GDM1 (cell line): ENCODE results near the gene ST8SIA6.
"Not testable (repeated sequence)": the region's sequence is repeated elsewhere in the genome, so short reads cannot be mapped to it uniquely, and the experiment has no call there.

Source experiments
- DNase-seq: peaks from one replicate; lab custom pipeline; 2025; lab: John Stamatoyannopoulos, UW

ST8SIA6 gene

DNA sequence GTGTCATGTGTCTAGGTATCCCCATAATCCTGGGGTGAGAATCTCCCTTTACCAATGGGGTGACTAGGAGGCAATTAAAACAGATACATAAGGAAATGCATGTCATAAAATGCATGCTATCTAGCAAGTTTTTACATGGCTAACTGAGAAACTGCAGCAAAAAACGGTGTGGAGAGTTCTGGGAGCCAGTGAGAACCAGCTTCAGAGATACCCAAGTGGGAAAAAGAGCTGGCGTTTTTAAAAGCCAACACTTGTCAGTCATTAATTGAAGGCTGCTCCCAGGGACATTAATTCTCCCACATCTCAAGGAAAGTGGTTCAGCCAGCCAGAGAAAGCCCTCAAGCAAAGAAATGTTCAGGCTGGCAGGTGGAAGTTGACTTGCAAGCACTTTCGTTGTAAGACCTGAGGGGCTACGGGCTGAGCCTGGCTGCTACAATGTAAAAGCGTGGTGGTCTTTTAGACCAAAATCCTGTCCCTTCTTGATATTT, 28.1 kb downstream of the ST8SIA6 start:
- no peak for DNase-seq

DNA sequence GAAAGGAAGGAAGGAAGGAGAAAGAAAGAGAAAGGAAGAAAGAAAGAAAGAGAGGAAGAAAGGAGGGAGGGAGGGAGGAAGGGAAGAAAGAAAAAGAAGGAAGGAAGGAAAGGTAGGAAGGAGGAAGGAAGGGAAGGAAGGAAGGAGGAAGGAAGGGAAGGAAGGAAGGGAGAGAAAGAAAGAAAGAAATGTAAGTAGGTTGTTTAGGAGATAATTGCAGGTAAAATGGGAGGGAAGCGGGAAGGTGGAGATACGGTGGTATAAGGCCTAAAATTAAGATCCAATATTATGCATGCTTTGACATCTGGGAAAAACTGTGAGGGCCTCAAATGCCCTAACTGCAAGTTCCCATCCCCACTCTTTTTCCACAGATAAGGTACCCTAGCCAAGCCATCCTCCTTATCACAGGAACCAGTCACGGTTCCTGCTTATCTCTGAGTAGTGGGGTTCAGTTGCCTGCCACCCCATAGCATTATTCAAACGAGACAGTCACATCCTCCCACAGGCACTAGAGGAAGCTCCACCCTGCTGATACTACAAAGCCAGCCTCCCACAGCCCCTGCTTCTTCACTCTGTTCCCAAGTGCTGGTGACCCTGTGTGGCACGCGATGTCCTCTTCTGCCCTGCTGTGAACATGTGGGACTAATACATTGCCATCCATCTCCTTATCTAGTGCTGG, 28.7 kb downstream of the ST8SIA6 start:
- peak; percentile 74 for DNase-seq

DNA sequence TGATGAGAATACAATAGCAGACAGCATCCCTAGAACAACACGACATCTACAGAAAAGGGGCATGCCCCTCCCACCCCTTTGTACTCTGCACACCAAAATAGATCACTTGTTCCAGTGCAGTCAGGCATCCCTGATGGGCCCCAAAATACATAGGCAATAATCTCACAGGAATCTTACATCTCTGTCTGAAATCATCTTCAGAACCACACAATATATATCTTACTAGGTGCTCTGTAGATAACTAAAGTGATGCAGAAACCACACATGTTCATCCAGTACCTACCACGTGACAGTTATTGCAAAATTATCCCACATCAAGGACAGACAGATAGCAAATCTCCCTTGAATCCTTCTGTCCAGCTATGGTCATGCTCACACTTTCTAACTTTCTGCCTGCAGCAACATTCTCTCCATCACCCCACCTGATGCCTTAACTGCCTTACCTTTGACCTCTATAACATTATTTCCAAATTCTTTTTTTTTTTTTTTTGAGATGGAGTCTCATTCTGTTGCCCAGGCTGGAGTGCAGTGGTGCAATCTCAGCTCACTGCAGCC, 30.7 kb downstream of the ST8SIA6 start:
- no peak for DNase-seq

DNA sequence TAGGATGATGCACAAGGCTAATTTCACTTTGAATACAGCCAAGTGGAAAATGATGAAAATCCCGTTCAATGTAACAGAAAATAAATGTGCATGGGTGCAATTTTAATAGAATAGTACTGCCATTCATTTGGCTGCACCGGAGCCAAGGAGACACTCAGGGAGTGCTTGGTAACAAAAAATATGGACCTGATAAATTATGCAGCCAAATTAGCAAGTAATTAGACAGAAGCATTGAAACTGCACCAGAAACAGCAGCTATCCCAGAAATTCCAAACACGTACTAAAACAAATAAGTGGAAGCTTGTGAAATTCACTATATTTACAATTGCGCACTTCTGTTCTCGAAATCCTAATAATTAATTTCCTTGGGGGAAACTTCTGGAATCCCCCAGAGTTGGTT, 31.5 kb downstream of the ST8SIA6 start:
- no peak for DNase-seq

DNA sequence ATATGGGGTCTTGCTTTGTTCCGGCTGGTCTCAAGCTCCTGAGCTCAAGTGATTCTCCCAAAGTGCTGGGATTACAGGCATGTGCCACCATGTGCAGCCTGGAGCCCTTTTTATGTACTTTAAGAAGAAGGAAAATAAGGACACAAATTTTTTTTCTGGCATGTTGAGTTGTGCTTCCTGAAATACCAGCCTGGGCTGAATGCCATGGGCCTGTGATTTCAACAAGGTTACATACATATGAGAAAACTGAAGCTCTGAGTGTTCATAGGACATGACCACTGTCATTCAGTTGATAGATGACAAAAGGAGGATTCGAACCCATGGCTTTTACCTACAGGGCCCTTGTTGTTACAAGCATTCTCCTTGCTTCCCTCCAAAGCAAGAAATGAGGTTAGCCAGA, 36.1 kb downstream of the ST8SIA6 start:
- DNase-seq, result no peak

DNA sequence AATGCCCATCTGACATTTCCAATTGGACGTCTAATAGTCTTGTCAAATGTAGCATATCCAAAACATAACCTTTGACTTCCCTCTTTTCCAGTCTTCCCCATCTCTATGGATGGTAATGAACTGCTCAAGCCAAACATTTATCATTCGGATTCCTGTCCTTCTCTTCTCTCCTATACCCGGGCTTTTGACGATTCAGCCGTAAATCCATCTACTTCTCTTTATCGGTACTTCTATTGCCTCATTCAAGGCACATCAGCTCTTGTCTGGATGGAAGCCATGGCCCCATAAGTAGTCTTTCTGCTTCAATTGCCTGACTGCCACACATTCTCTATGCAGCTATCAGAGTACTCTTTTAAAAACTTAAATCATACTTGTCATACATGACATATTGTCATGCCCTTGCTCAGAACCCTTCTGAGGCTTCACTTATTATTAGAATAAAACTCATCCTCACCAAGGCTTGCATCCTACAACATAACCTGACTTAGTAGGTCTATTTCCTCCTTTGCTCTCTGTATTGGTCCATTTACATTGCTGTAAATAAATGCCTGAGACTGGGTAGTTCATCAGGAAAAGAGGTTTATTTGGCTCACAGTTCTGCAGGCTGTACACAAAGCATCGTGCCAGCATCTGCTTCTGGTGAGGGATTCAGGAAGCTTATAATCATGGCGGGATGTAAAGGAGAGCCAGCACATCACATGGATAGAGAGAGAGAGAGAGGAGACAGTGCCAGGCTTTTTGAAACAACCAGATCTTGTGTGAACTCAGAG, 37.8 kb downstream of the ST8SIA6 start:
- no peak for DNase-seq

DNA sequence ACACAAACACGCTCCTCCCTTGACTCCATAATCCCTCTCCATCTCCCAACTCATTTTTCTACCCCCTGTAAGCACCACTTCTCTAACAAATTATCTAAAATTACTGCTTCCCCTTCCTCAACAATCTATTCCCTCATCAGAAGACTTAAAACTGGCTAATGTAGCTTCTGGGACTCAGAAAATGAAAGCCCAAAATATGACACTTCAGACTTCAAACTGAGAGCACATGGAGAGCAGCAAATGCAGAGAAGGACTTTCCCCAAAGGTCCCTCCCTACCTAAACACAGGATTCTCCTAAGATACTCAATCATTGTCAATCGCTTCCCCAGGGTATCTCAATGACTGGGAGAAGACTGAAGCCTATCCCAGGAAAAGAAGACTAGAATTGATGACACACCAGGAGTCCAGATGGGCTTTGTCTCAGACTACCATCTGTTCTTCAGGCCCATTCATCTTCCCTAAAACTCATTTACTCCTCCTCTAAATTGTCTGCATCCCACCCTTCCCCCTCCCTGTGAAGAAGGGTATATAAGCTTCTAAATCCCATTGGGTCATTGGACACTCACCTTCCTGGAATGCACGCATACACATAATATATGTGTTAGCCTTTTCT, 39.2 kb downstream of the ST8SIA6 start:
- no peak for DNase-seq

DNA sequence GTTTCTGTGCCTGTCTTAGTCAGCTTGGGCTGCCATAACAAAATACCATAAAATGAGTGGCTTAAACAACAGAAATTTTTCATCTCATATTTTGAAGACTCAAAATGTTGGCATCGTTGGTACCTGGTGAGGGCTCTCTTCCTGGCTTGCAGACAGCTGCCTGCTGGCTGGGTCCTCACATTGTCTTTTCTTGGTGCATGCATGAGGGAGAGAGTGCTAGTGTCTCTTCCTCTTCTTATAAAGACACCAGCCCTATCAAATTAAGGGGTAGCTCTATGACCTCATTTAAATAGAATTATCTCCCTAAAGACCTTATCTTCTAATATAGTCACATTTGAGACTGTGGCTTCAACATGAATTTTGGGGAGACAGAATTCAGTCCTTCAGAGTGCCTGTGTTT, 39.9 kb downstream of the ST8SIA6 start:
- DNase-seq, result no peak

DNA sequence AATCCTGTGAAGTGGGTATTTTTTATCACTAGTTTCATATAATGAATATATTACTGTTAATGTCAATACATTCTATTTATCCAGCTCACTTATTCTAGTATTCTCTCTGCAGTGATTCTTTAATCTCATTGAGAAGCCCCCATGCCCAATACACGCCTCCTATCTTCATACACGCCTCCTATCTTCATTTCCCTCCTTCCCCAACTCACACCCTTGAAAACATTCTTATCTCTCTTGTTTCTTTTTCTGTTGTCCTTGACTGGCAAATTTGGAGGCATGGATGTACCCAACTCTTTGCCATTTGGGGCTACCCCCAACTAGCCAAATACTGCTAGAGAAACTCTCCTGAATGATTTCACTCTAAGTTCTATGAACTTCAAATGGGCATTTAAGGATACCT, 40.5 kb downstream of the ST8SIA6 start:
- DNase-seq, result no peak

DNA sequence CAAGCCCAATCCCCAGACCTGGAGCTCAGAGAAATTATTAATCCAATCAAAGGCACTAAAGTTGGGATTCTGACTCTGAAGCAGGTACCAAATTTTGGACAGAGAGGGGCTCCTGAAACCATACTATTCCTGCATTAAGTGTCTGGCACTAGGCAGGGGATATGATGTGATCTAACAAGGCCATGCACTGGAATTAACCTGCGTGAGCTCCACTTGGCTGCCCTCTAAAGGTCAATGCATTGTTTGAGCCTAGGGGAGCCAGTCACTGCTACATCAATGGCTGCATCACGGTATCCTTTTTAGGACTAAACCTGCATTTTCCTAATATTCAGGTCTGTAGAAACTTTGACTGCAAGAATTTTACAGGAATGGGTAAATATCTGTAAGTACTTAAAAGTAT, 42.1 kb downstream of the ST8SIA6 start:
- no peak for DNase-seq

DNA sequence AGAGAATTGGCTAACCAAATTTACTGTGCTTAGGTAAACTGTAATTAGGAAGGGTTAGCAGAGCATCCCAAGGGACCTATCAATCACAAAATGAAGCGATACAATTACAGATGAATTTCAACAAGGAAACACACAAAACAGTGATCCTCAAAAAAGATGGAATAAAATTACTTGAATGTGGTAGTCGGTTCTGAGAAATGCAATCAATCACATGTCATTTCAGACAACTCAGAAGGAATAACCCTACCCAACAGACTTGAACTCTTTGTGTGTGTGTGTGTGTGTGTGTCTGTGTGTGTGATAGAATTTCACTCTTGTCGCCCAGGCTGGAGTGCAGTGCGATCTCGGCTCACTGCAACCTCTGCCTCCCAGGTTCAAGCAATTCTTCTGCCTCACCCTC, 43.5 kb downstream of the ST8SIA6 start:
- DNase-seq, result no peak

DNA sequence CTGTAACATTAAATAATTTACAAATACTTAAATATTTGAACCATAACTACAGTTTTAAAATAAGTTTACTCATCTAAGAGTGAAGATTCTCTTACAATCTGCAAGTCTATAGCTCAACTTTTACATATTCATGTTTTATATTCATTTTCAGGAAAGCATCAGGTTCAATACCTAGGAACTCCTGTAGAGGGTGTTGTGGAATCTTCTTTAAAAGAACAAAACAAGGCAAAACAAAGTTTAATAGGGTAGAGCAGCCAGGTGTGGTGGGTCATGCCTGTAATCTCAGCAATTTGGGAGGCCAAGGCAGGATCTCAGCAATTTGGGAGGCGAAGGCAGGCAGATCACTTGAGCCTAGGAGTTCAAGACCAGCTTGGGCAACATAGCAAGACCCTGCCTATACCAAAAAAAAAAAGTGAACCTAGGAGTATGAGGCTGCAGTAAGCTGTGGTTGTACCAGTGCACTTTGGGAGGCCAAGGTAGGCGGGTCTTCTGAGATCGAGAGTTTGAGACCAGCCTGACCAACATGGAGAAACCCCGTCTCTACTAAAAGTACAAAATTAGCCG, 45.1 kb downstream of the ST8SIA6 start:
- DNase-seq, result no peak

DNA sequence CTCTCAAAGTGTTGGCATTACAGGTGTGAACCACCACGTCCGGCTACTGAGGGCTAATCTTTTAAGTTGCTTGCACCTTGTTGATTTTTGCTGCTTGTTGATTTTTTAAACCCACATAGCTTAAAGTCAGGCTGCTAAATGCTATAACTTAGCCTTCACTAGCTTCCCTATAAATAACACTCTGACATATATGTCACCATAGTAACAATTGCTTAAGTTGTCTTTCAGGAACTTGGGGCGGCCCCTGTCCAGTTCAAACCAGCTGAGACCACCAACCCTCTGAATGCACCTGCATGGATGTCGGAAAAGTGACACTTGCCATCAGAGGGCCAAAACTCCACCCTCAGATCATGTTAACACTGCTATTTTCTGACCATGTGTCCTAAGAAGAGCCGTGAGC, 47.3 kb downstream of the ST8SIA6 start:
- no peak for DNase-seq

DNA sequence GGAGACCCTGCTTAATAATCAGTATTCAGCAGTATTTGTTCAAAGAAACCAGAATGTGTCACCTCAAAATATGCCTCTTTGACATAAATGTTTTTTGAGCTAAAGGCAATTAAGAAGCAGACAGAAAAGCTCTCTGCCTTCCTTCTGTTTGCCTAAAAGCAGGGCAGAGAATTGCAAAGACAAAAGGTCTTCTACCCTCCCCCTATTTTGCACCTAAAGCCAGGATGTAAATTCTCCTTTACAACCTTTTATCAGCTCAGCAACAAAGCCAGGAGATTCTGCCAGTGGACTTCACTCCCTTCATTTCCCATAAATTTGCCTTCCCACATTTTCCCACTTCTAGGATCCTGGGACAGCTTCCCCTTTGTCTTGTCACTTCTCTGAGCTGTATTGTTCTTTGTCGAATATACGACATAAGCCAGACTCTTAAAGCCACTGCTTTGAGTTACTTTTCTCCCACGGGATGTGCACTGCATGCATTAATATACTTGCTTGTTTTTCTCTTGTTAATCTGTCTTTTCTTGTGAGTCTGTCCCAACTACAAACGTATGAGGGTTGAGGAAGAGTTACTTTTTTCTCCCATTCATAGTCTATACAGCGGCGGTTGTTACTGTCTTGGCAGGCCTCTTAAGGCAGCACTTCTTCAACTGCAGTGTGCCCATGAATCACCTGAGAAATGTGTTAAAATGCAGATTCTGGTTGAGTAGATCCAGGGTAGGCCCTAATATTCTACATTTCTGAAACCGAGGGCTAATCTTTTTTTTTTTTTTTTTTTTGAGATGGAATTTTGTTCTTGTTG, 48.2 kb downstream of the ST8SIA6 start:
- DNase-seq, result no peak

DNA sequence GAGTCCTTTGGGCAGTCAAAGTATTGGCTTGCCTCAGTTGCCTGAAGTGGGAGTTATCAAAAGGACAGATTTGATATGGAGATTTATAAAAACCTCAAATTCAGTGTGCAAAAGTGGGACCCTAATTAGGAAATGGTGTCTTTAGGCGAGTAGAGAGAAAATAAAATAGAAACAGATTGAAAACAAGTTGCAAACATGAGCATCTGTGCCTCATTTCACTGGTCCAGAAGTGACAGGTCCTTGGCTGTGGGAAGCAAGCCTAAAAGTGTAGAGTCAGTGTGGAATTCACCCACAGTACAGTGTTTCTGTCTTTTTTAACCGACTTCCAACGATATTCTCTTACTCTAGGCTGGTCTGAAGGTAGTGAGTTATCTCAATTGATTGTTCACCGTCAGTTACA, 51.2 kb downstream of the ST8SIA6 start:
- no peak for DNase-seq

DNA sequence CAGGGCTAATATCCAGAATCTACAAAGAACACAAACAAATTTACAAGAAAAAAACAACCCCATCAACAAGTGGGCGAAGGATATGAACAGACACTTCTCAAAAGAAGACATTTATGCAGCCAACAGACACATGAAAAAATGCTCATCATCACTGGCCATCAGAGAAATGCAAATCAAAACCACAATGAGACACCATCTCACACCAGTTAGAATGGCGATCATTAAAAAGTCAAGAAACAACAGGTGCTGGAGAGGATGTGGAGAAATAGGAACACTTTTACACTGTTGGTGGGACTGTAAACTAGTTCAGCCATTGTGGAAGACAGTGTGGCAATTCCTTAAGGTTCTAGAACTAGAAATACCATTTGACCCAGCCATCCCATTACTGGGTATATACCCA, 52.4 kb downstream of the ST8SIA6 start:
- not testable (repeated sequence) for DNase-seq

DNA sequence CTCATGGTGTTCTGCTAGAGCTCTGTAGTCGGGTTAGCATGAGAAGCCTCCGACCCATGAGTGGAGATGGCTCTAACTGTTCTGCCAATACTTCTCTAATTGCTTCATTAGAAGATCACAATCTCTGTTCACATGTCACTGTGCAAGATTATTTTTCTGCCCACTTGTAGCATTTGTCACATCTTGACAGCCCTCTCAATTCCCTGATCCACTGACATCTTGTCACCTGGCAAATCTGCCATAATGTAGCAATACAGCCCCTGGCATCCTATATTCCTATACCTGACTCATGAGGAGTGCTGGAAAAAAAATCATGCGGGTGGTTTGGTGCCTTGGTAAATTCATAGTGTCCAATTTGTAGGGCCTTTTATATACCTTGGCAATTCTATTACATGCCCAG, 58.4 kb downstream of the ST8SIA6 start:
- DNase-seq, result no peak

DNA sequence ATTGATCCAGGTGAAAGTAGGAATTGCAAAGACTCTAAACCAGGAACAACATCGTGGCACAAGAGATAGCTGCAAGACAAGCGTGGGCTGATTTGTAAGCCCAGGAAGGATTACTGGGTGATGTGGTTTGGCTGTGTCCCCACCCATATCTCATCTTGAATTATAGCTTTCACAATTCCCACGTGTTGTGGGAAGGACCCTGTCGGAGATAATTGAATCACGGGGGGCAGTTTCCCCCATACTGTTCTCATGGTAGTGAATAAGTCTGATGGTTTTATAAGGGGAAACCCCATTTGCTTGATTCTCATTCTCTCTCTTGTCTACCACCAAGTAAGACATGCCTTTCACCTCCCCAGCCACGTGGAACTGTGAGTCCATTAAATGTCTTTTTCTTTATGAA, 59.5 kb downstream of the ST8SIA6 start:
- DNase-seq, result no peak

DNA sequence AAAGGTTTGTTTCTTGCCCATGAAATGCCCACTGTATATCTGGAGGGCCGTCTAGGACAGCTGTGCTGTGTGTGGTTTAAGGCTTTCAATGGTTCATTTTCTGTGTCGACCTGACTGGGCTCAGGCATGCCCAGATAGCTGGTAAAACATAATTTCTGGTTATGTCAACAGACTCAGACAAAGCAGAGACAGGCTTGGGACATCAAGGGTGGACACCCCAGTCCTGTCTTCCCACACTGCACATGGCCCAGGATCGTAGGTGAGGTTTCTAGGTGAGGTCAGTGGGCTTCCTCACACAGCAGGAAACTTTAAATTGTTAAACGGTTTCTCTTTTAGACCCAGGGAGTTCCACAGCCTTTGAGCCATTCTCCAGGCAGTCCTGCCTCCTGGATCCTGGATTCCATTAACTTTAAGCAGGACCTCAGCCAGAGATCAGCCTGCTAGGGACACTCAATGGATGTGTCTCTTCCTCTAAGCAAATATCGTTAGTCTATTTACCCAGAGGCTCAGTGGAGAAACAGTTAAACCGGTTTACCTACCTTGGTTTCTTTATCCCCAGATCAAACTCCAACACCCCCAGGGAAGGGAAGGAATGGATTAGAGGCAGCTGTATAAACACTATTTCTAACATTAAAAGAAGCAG, 66.4 kb downstream of the ST8SIA6 start:
- no peak for DNase-seq

DNA sequence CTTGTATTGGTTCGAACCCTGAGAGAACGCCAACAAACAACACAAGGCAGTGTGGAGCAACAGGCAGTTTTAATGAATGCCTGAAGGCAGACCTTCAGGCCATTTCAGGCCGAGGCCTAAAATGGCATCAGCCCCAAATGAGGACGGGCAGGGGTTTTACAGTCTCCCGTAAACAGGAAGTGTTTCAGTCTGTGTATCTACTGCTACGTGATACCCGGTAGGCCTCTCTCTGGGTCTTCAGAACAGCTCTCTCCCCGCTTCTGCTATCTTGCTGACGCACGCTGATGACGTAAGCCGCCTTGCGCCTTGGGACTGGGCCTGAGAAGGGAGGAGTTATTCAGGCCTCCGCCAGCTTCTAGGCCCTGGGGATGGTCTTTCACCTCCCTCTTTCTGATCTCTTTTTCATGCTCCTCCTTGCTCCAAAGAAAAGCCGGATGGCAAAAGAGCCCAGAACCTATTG, 67.7 kb downstream of the ST8SIA6 start:
- DNase-seq, result no peak

DNA sequence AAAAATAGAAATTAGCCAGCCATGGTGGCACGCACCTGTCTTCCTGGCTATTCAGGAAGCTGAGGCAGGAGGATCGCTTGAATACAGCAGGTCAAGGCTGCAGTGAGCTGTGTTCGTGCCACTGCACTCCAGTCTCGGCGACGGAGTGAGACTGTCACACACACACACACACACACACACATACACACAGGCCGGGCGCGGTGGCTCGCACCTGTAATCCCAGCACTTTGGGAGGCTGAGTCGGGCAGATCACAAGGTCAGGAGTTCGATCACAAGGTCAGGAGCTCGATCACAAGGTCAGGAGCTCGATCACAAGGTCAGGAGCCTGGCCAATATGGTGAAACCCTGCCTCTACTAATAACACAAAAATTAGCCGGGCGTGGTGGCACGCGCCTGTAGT, 68.4 kb downstream of the ST8SIA6 start:
- no peak for DNase-seq
